NCI-H748 (cell line): ENCODE results near the gene MIGA1.

ENCODE experiments used
- DNase-seq: peaks from one replicate; lab custom pipeline; 2025; ENCODE audit not compliant: unreplicated experiment; lab: John Stamatoyannopoulos, UW

MIGA1 gene

DNA sequence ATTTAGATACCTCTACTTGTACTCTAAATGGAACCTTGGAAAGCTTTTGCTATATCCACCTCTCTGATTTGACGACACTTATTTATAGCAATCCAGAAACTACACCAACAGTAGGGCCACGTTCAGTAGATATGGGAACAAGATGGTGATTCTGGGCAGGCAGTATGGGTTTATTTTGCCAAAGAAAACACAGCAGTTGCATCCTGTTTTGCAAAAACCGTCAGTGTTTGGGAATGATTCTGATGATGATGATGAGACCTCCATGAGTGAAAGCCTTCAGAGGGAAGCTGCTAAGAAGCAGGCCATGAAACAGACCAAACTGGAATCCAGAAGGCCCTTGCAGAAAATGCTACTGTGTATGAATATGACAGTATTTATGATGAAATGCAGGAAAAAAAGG lies 67.5 kb downstream of the MIGA1 start:
- DNase-seq, result no peak

DNA sequence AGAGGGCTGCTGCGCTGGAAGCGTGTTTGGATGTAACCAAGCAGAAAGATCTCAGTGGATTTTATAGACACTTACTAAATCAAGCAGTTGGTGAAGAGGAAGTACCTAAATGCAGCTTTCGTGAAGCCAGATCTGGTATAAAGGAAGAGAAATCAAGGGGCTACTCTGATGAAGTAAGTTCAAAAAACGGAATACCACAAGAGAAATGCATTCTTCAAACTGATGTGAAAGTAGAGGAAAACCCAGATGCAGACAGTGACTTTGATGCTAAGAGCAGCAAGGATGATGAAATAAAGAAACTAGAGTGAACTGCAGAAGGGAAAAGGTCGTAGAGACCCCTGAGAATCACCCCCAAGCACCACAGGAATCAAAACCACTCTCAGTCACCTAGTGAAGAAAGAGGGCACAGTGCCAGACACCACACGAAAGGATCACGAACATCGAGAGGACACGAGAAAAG lies 68.2 kb downstream of the MIGA1 start:
- DNase-seq, result no peak

DNA sequence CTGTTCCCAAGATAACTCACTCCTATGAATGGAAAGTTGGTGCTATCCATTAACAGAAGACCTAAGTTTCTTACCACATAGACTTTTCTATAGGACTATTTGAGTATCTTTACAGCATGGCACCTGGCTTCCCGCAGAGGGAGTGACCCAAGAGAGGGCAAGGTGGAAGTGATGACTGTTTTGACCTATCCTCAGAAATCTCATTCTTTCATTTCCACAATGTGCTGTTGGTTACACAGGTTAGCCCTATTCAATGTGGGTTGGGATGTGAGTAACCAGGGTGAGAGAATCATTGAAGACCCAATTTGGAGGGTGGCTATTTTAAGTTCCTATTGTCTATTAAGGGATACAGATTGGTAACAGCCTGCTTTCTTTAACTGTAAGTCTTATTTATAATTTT lies 70.6 kb downstream of the MIGA1 start:
- no peak for DNase-seq

DNA sequence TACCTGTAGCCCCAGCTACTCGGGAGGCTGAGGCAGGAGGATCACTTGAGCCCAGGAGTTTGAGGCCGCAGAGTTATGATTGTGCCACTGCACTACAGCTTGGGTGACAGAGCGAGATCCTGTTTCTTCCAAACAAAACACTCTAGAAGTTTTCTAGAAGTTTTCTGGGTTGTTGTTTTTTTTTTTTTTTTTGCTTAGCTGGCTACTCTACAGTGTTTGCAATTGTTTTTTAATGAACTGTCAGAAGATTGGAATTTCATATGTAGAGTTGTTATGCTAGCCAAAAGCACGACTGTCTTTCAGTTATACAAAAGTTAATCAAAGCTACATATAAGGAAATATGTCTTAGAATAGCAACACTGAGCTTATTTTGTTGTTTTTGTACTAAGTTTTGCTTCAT lies 78.1 kb downstream of the MIGA1 start:
- no peak for DNase-seq

DNA sequence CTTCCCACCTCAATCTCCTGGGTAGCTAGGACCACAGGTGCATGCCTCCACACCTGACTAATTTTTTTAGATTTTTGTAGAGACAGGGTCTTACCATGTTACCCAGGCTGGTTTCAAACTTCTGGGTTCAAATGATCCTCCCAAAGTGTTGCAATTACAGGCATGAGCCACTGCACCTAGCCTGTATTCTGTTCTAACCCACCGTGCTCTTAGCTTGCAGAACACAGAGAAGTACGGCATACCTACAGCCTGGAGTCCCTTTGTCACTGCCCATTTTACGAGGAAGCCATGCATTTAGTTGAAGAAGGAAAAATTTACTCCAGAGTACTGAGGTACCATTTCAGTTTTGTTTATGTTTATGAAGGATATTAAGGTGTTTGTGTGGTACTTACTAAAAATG lies 79.3 kb downstream of the MIGA1 start:
- no peak for DNase-seq

DNA sequence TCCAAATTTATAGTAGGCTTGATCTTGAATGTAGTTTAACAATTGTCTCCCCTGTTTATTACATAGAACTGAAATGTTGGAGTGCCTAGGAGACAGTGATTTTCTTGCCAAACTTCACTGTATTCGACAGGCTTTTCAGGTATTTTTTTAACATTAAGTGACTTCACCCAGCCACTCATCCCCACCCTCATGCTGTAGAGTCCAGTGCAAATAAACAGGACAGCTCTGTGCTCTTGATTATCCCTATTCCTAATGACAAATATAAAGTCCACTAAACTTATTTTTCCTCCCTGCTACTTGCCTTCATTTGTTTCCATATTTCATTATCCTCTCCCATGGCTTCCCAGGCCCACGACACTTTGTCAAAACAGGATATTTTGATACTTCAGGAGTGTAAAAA lies 79.8 kb downstream of the MIGA1 start:
- no peak for DNase-seq

DNA sequence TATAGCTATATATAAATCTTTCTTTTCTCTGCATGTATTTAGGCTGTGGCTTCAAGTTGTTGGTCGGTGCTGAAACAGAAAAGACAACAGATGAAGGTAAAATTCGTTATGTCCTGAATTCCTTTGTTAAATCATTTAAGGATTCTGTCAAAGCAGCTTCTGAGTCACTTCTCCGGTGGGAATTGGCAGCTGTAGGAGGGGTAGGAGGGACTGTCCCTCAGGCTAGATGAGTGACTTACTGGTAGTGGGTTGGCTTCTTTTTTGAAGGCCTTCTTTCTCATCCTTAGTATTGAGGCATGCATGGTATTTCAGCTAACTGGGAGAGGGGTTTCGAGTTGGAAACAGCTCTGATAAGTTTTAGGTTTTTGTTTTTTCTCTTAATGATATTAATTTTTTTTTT lies 86.8 kb downstream of the MIGA1 start:
- no peak for DNase-seq

DNA sequence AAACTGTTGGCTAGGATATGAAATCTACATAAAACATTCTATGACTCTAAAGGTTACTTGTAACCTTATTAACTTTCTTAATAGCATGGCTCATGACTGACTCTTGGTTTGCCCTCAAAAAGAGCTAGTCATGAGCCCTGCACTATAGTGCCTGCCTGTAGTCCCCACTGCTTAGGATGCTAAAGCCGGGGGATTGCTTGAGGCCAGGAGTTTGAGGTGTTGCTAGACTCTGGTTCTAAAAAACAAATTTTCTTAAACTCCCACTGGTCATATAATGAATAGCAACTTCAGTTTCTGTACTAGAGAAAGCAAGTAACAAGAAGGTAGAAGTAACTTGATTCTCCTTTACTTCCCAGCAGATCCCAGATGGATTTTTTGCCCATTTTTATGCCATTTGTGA lies 93.2 kb downstream of the MIGA1 start:
- no peak for DNase-seq

DNA sequence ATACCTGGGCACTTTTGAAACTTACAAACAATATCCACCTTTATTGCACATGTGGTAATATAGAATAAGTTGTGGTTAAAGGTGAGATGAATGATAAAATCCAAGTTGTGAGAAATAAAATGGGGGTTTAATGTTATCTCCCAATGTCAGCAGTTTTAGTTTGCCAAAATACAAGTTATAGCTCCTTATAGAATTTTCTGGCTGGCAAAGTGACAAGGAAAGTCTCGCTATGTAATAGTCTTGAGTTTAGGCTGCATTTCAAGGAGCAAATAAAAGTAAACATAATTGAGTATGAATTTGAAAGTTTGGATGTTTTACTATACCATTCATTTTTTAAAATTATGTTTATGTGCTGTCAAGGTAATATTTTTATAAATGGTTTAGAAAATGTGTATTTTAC lies 94.0 kb downstream of the MIGA1 start:
- DNase-seq, result no peak

DNA sequence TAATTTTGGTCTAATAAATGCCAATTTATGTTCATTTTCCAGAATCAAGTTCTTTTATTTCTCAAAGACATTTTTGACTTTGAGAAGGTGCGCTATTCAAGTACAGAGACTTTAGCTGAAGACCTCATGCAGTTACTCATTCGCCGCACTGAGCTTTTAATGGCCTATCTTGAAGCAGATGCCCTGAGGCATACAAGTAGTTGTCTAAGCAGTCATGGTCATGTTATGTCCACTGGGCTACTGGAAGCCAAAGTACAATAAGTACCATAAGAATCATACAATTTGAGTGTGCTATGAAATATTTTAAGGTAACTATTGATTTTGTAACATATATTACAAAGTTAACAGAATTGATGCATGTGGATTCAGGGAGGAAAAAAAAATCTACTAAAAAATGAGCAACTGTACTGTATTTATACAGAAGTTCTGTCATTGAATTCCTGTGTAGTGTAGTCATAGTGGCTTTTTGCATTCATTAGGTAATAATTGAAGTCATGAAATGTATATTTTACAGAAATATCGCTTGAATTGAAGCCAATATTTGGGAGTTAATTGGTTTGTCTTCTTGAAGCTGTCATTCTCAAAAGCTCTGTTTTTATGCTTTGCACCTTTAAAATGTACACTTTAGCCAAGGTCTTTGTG lies 95.5 kb downstream of the MIGA1 start:
- no peak for DNase-seq

DNA sequence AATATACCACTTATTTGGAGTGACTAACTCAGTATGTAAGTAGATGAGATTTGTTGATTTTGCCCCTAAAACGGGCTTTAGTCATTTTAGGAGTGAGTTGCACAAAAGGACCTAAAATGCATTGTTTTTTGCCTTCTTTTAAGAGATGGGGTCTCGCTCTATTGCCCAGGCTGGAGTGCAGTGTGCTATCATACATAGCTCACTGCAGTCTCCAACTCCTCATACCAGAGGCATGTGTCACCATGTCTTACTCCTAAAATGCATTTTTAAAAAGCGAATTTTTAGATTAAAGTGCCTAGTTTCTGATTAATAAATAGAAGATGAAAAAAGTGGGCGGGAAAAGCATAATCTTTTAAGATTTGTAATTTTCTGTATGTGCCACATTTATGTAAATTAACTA lies 97.4 kb downstream of the MIGA1 start:
- DNase-seq, result no peak

DNA sequence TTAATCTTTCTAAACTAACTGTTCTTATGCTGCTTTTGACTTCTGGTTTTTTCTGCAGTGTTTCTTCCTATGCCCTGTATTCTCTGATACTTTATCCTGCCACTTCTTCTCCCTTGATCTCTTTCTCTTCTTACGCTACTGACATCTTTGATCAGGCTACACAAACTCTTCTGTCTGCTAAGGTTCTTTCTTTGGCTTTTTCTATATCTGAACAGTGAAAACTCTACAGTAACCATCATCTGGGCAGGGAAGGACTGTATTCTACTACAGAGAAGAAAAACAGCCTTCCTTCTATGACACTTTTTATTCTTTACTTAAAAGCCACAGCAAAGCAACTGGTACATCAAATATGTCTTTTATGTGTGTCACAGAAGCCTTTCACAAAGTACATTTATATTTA lies 101.6 kb downstream of the MIGA1 start:
- no peak for DNase-seq

DNA sequence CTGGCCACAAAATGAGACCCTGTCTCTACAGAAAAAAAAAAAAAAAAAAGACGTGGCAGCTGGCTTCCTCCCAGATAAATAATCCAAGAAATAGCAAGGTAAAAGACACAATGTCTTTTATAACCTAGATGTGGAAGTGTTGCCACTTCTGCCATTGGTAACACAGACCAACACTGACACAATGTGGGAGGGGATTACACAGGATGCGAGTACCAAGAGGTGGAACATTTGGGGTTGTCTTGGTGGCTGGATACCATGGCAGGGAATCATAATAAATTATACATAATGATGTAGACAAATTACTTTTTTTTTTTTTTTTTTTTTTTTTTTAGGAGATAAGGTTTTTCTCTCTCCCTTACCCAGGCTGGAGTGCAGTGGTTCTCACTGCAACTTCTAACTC lies 103.0 kb downstream of the MIGA1 start:
- DNase-seq, result no peak

DNA sequence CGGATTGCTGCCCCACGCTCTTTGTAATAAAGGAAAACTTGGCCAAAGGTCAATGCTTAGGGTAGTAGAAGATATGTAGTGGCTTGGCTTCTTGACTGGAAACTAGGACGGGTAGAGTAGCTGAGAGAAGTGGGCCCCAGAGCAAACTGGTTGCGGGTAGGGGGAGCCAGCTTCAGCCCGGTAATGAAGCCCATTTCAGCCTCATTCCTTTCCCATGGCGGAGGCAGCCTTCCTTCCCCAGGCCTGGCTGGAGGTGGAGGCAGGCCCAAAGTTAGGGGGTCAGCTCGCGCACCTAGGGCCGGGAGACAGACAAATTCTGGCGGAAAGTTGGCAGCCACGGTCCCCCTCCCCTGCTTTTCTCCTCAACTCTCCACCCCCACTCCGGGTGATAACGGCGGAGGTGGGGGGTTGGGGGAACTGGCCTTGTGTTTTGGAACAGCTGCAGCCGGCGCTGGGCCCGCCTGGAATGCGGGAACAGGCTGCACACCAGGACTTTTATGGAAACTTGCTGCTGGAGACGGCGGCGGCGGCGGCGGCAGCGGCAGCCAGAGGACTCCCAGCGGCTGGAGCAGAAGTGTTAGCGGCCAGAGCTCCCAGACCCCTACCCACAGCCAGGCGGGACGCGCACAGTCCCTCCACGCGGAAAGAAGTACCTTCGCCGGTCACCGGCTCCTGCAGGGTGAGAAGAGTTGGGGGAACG lies 108.8 kb downstream of the MIGA1 start, which contains the start of gene NEXN:
Gene NEXN (plus strand): TSS at position 544 of the 700 bp plus-strand sequence. CDS start 27,483 bp downstream, outside the sequence.
- DNase-seq, result peak; percentile 57

DNA sequence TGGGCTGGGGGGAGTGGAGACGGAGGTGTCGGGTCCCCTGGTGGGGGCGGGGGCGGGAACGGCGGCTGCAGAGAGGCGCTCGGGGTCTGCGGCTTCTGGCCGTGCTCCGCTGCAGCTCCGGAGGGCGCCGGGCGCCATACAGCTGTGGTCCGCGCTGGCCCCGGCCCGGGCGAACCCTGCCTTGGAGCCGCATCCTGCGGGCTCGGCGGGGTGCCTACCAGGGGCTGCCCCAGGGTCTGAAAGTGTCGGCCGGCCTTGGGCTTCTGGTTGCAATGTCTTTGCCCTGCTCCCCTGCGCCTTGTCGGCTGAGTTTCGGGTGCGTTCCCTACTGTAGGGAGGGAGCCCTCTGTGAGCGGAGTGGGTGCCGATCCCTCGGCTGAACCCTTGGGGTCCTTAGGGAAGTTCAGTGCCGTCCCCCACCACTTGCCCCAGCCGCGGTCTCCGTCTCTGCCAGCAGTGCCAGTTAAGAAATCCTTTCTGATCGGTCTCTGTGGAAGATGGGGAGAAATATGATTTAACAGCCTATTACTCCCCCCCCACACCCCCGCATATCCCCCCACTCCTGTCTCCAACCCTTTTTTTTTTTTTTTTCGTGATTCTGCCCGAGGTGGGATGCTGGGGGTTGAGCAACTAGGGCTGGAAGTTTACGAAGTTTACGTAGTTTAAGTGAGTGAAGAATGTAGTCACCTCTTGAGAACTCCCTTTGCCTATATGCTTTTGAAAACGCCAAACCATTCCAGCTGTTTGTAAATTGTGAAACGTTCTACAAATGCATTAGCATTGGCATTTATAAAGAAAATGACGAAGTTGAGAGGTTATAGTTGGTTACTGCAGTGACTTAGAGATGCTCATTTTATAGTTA lies 109.6 kb downstream of the MIGA1 start:
- peak; percentile 57 for DNase-seq

DNA sequence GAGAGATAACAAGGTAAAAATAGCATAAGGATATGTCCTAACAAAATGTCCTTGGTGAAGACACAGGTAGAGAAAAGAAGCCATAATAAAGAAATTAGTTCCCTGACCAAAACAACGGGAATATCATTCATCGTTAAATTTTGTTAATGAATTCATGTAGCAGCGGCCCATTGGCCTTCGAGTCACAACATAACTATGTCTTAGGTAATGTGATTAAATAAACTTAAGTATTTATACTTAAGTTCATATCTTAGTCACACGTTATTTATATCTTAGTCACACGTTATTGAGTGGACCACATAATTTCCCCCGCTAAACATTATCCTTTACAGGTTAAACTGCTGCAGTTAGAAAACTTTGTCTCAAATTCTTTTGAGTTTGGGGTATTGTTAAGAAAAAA lies 110.2 kb downstream of the MIGA1 start:
- DNase-seq, result no peak

DNA sequence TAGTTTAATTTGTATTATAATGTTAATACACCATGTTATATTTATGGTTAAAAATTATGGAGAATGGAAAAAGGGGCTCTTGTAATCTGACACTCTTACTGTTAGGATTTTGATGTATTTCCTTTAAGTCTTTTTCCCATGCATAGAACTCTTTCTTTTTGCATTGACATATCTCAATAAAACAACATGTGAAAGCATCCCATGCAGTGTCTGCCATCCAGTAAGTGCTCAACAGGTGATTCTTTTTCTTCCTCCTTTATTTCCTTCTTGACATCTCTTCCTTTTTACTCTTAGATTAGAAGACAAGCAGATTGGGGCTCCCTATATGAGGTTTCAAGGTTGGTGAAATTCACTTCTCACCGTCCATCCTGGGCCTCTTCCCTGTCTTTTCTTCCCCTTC lies 111.8 kb downstream of the MIGA1 start:
- no peak for DNase-seq

DNA sequence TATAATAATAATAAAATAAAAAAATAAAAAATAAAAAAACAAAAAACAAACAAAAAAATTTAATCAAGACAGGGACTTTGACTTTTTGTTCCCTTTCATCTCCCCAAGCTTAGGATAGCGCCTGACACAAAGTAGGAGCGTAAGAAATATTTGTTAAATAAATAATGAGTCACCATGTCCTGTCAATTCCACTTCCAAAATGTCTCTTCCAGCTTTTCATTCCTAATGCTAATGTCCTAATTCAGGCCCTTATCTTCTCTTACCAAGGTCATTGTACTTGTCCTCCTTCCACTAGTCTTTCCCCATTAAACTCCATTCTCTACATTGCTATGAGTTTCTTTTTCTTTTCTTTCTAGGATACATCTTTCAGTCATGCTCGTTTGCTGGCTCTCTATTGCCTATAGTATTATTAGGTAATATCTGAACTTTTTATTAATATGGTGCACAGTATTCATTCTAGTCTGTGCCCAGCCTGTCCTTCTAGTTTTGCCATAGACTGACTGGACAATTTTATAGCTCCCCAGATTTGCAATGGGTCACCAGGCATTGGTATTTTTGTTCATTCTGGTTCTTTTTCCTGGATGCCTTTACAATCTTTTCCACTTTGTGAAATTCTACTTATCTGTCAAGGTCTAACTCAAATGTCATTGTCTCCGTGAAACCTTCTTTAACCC lies 120.3 kb downstream of the MIGA1 start:
- DNase-seq, result no peak

DNA sequence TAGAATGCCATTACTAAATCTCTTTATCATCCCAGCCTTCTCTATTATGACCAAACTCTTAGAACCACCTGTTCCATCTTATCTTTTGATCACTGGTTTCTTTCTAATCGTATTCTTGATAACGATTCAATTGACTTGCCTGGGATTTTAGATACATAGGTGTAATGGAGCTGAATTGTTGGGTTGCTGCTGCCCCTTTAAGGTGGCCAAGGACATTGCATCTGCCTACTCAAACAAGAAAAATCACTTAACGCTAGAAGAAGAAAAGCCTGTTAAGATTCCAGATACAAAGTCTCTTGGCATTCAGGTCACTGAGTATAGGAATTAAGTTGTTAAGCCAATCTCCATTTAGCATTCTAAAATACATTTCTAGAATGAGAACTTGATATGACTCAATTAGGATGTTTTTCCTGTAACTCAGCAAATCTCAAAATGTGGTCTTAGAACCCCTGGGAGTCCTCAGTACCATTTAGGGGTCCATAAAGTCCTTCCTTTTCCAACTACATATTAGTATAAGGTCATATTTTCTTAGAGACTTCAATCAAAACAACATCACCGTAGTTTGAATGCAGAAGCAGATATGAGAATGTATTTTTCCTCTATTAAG lies 121.3 kb downstream of the MIGA1 start:
- peak; percentile 58 for DNase-seq

DNA sequence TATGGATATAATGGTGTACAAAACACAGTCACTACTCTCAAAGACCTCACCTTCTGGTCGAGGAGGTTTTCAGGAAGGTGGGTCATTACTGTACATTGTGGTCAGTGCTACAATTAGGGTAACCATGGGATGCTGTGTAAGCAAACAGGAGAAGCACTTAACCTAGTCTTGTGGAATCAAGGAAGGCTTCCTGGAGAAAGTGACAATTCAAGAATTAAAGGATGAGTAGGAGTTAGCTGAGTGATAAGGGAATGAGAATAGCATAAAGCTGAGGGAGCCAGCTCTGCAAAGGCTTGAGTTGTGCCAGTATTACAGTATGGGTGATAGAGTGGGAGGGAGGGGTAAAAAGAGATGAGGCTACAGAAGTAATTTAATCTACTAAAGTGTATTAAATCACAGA lies 126.2 kb downstream of the MIGA1 start:
- peak; percentile 7 for DNase-seq

DNA sequence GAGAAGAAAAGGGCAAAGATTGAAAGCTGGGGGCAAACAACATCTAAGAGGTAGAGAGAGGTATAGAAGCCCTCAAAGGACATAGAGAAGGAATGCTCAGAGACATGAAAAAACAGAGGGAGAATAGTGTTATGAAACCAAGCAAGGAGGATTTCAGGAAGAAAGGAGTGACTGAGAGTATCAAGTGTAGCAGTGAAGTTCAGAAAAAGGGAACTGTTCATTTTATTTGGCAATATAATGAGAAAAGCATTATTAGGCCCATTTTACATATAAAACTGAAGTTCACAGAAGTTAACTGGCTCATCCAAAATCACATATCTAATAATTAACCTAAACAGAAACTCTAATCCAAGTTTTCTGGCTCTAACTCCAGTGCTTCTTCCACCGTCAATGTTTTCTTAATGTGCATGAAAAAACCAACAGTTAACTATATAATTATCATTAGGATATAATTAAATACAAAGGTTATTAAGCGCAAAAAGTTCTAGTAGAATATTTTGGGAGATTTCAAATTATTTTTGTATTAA lies 126.6 kb downstream of the MIGA1 start:
- no peak for DNase-seq
